Colonic mucosa (tissue), 4 donors: ENCODE measurements around the gene PNLDC1. TPM values are rescaled to one million over a fixed set of nuclear protein-coding genes. Genes with fewer than 3 reads are reported as not detected.
"Not testable (repeated sequence)": the region's sequence is repeated elsewhere in the genome, so short reads cannot be mapped to it uniquely, and the experiment has no call there.

Experiments used
- DNase-seq: peaks from one replicate; pipeline ENCODE4 v3.0.0-alpha.2; 2020
- H3K27ac ChIP-seq: fragments of 200-600 bp; one replicate; pipeline ENCODE4 v1.8.0; 2021
- H3K27me3 ChIP-seq: fragments of 200-600 bp; one replicate; pipeline ENCODE4 v1.8.0; 2021
- H3K36me3 ChIP-seq: fragments of 200-600 bp; one replicate; pipeline ENCODE4 v1.8.0; 2021
- H3K4me1 ChIP-seq: fragments of 200-600 bp; one replicate; pipeline ENCODE4 v1.8.0; 2021; ENCODE audit warnings: mild to moderate bottlenecking
- H3K4me3 ChIP-seq: fragments of 200-600 bp; one replicate; pipeline ENCODE4 v1.8.0; 2021
- H3K9ac ChIP-seq, 2 donors: one replicate each; pipeline ENCODE4 v1.7.0; 2013; ENCODE audit warnings: control low read depth in 2 of 2, low read depth in 2 of 2, low read length in 2 of 2
- H3K9me3 ChIP-seq: fragments of 200-600 bp; one replicate; pipeline ENCODE4 v1.8.0; 2021
- CTCF ChIP-seq: fragments of 200-600 bp; IDR thresholded peaks from one replicate; pipeline ENCODE4 v1.8.0; 2022; ENCODE audit warnings: antibody characterized with exemption, mild to moderate bottlenecking
- intact Hi-C: fragments of 100-400 bp; cut with DNase I; formaldehyde crosslinking; loops from one replicate; pipeline ENCODE4 v1.14.1; 2022
- total RNA-seq, 2 donors: library from RNA; stranded (reverse); fragmentation: NEBNext Ultra II Directional in 1 of 2; extraction: Animal tissue kit (Norgen Biotek cat#: 25700) in 1 of 2; gene quantifications; one replicate each; pipeline ENCODE4 v1.2.1, GENCODE V29; 2021
- donor health status: healthy.
- donor health status: DM: no; HTN: no; CAD: no.
- donor health status: DM: no; HTN: no; CAD: no.

Gene PNLDC1
- total RNA-seq, 2 donors from 2014 or later = 0.72 TPM; not detected in 1

DNA sequence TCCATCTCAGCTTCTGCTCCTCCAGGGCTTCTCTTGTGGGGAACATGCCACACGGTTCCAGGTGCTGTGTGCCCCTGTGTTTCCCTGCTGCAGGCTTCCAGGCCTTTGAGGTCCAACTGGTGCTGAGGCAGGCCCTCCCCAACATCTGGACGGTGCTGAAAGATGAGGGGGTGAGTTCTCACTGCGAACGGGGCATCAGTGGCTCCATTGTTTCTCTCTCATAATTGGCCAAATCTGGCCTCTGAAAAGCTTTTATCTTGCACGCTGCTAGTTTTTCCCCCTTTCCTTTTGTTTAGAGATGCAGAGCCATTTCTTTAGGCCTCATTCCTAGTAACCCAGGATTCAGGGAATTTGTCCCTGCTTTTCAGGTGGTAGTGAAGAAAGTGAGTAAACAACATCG, 8.6 kb downstream of the PNLDC1 start:
- intact Hi-C loops = no loop called here
- Histone ChIP-seq H3K4me3 (no peak overlapping the region), H3K27me3 (no peaks in the 10 kb centered on the region), H3K9me3 (no peaks in the 10 kb centered on the region), H3K4me1 (no peaks in the 10 kb centered on the region), H3K27ac (no peak overlapping the region), H3K36me3 (no peaks in the 10 kb centered on the region), H3K9ac (no peak overlapping the region)
- TF ChIP-seq CTCF = no peak
- DNase-seq = no peak

- no peak for TF ChIP-seq CTCF
- H3K9me3 ChIP-seq = no peaks in the 10 kb centered on the region
- no peak overlapping the region for H3K9ac ChIP-seq
- H3K4me3 ChIP-seq = no peak overlapping the region
- H3K4me1 ChIP-seq = no peaks in the 10 kb centered on the region
- no peak for DNase-seq
- no peak overlapping the region for H3K27ac ChIP-seq
- intact Hi-C loops = no loop called here
- H3K36me3 ChIP-seq = no peaks in the 10 kb centered on the region
- H3K27me3 ChIP-seq = no peaks in the 10 kb centered on the region
These were observed 9.1 kb downstream of the PNLDC1 start for GRCh38 chr6:159809149-159809548.

GRCh38 chr6:159813781-159814180, 13.7 kb downstream of the PNLDC1 start:
- Histone ChIP-seq H3K27ac (no peak overlapping the region), H3K9ac (no peak overlapping the region), H3K36me3 (no peaks in the 10 kb centered on the region), H3K27me3 (no peaks in the 10 kb centered on the region), H3K4me1 (no peaks in the 10 kb centered on the region), H3K4me3 (no peak overlapping the region), H3K9me3 (no peaks in the 10 kb centered on the region)
- DNase-seq = no peak
- no peak for TF ChIP-seq CTCF
- intact Hi-C loops = no loop called here

GRCh38 chr6:159815410-159815809, 15.3 kb downstream of the PNLDC1 start:
- Histone ChIP-seq H3K4me3 (no peak overlapping the region), H3K9ac (no peak overlapping the region), H3K36me3 (no peaks in the 10 kb centered on the region), H3K27me3 (no peaks in the 10 kb centered on the region), H3K27ac (no peak overlapping the region), H3K4me1 (no peaks in the 10 kb centered on the region), H3K9me3 (no peaks in the 10 kb centered on the region)
- TF ChIP-seq CTCF = no peak
- intact Hi-C loops = no loop called here
- DNase-seq = no peak

GRCh38 chr6:159816775-159817174, 16.7 kb downstream of the PNLDC1 start:
- intact Hi-C loops, H3K4me1 ChIP-seq, H3K9me3 ChIP-seq, H3K36me3 ChIP-seq, H3K9ac ChIP-seq, H3K27ac ChIP-seq, H3K4me3 ChIP-seq, H3K27me3 ChIP-seq: not testable (repeated sequence)
- peak; percentile 36 for DNase-seq

DNA sequence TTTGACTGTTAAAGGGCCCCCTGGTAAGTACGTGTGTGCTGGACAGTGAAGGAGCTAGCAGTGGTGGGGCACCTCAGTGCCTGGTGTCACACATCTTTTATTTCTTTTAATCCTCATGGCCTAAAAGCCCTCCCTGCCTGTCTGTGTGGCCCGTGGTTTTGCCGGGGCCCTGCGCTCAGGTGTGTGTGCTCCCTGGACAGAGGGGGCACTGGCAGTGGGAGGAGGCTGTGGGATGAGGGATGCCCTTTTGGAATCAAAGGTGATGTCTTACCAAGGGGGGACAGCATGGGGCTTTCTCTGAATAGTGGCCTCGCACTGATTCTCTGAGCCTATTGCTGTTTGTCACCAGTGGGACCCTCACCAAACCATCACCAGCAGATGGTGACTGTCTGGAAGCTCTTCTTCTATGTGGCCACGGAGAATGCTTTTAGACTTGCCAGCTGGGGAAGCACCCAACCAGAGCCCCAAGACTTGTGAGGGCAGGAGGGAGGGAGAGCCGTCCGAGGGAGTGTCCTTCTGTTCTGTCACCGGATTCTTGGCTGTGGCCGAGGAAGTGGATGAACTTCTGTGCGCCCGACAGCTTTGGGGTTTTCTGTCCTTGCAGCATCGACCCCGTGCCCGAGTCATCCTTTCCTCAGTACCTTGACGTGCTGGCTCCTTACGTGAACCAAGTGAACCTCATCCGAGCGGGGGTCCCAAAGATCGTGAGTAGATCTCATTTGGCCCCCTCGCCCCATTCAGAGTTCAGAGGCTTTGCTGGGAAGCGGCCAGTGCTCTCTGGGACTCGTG, 18.1 kb downstream of the PNLDC1 start:
- no peak overlapping the region for H3K9ac ChIP-seq

More for the DNA sequence above, 18.1 kb downstream of the PNLDC1 start:
- intact Hi-C loops = no loop called here
- no peak overlapping the region for H3K27ac ChIP-seq
- H3K9me3 ChIP-seq = no peaks in the 10 kb centered on the region
- no peaks in the 10 kb centered on the region for H3K36me3 ChIP-seq
- H3K27me3 ChIP-seq = no peaks in the 10 kb centered on the region
- TF ChIP-seq CTCF = no peak
- DNase-seq = no peak
- no peaks in the 10 kb centered on the region for H3K4me1 ChIP-seq
- no peak overlapping the region for H3K4me3 ChIP-seq
